Calu3 (cell line): Measurements from ENCODE around the gene MTA3. TPM values are rescaled to one million over a fixed set of nuclear protein-coding genes. Genes with fewer than 3 reads are reported as not detected.

Source experiments
- BruUV-seq: library from RNA; stranded (reverse); fragments of 400-500 nt; replicated peaks from 2 replicates; lab custom pipeline; 2021; lab: Mats Ljungman, UMichigan
- CTCF ChIA-PET: fragments of 300-600 bp; sonication (Branson Sonifier 250); formaldehyde crosslinking; loops from one replicate; lab custom pipeline; 2022; ENCODE audit warnings: antibody characterized with exemption; lab: Charles Lee
- DNase-seq: peaks from one replicate; pipeline ENCODE4 v3.0.0; 2022
- H3K27ac Mint-ChIP-seq: one replicate; pipeline ENCODE4 v1.8.0; 2022; ENCODE audit warnings: mixed read lengths; ENCODE audit not compliant: unreplicated experiment
- H3K27me3 Mint-ChIP-seq: one replicate; pipeline ENCODE4 v1.8.0; 2022; ENCODE audit warnings: mixed read lengths; ENCODE audit not compliant: unreplicated experiment
- H3K36me3 Mint-ChIP-seq: one replicate; pipeline ENCODE4 v1.8.0; 2022; ENCODE audit warnings: mild to moderate bottlenecking, moderate library complexity, mixed read lengths; ENCODE audit not compliant: insufficient read depth, unreplicated experiment
- H3K4me1 Mint-ChIP-seq: one replicate; pipeline ENCODE4 v1.8.0; 2022; ENCODE audit warnings: mild to moderate bottlenecking, low read depth, mixed read lengths; ENCODE audit not compliant: unreplicated experiment
- H3K4me3 Mint-ChIP-seq: one replicate; pipeline ENCODE4 v1.8.0; 2022; ENCODE audit warnings: mild to moderate bottlenecking, low read depth, moderate library complexity, mixed read lengths; ENCODE audit not compliant: unreplicated experiment
- H3K9me3 Mint-ChIP-seq: one replicate; pipeline ENCODE4 v1.8.0; 2022; ENCODE audit warnings: low read depth, mixed read lengths; ENCODE audit not compliant: unreplicated experiment
- CTCF ChIP-seq: fragments of 200-600 bp; IDR thresholded peaks from one replicate; pipeline ENCODE4 v1.8.0; 2022; ENCODE audit warnings: antibody characterized with exemption; ENCODE audit not compliant: unreplicated experiment
- intact Hi-C: fragments of 100-400 bp; cut with micrococcal nuclease; formaldehyde crosslinking; loops from one replicate; pipeline ENCODE4 v1.10.0; 2022; ENCODE audit not compliant: unreplicated experiment
- total RNA-seq: library from RNA; stranded (reverse); gene quantifications from 2 replicates; pipeline ENCODE4 v1.2.3, GENCODE V29; 2022

Gene MTA3
- total RNA-seq, 1 experiment from 2014 or later, result 46.5 TPM

GRCh38 chr2:42754776-42755140 is 186.3 kb downstream of the MTA3 start:
- CTCF ChIA-PET, result no interaction called here
- no TSS peak for BruUV-seq
- no peaks in the 10 kb centered on the region for H3K36me3 Mint-ChIP-seq
- no peak for DNase-seq
- intact Hi-C loops, result no loop called here
- TF ChIP-seq CTCF, result no peak
- H3K4me3 Mint-ChIP-seq, result no peak overlapping the region
- H3K4me1 Mint-ChIP-seq, result no peaks in the 10 kb centered on the region
- H3K27me3 Mint-ChIP-seq, result no peaks in the 10 kb centered on the region
- peaks cover 2% of the 10 kb centered on the region for H3K9me3 Mint-ChIP-seq
- no peak overlapping the region for H3K27ac Mint-ChIP-seq

GRCh38 chr2:42755191-42755880 is 186.9 kb downstream of the MTA3 start:
- Mint-ChIP-seq H3K4me1 (no peaks in the 10 kb centered on the region), H3K27me3 (no peaks in the 10 kb centered on the region), H3K27ac (no peak overlapping the region), H3K9me3 (no peaks in the 10 kb centered on the region), H3K4me3 (no peak overlapping the region), H3K36me3 (no peaks in the 10 kb centered on the region)
- no TSS peak for BruUV-seq
- CTCF ChIA-PET, result no interaction called here
- intact Hi-C loops, result no loop called here
- TF ChIP-seq CTCF, result no peak
- DNase-seq, result no peak

DNA sequence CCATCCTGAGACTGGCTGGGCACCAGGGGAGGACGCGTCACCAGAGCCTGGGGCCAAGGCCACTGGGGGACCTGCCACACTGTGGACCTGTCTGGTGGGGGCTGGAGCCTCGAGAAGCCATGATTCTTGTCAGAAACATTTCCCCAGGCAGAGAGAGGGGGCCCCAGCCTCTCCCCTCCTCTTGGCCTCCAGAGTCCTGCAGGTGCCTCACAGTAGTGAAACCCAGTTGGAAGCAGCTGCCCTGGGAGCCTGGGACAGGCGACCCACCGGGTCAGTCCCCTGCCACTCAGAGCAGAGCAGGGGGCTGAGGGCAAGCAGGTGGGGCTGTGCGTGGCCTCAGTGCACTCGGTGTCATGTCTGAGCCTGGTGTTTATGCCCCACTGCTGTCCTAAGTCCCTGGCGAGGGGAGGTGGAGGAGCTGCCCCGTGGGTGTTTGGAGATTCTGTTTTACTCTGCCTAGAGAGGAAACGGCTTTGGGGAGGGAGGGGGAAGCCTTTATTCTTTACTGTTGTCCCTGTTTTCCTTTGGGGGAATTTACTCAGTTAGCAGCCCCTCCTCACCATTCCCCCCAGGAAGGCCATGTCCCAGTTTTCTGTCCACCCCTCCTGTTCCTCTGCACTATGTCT is 187.8 kb downstream of the MTA3 start:
- no peak for TF ChIP-seq CTCF
- no TSS peak for BruUV-seq
- no peaks in the 10 kb centered on the region for H3K4me1 Mint-ChIP-seq
- no peak overlapping the region for H3K4me3 Mint-ChIP-seq
- H3K27me3 Mint-ChIP-seq, result no peaks in the 10 kb centered on the region
- H3K36me3 Mint-ChIP-seq, result no peaks in the 10 kb centered on the region
- intact Hi-C loops, result no loop called here
- H3K9me3 Mint-ChIP-seq, result no peaks in the 10 kb centered on the region
- no peak overlapping the region for H3K27ac Mint-ChIP-seq
- CTCF ChIA-PET, result no interaction called here
- DNase-seq, result no peak

GRCh38 chr2:42756966-42757513 is 188.6 kb downstream of the MTA3 start:
- no peak overlapping the region for H3K4me3 Mint-ChIP-seq
- no peaks in the 10 kb centered on the region for H3K4me1 Mint-ChIP-seq
- H3K9me3 Mint-ChIP-seq, result no peaks in the 10 kb centered on the region
- TF ChIP-seq CTCF, result no peak
- intact Hi-C loops, result no loop called here
- no peak for DNase-seq
- H3K36me3 Mint-ChIP-seq, result no peaks in the 10 kb centered on the region
- no peaks in the 10 kb centered on the region for H3K27me3 Mint-ChIP-seq
- H3K27ac Mint-ChIP-seq, result no peak overlapping the region
- BruUV-seq, result no TSS peak
- CTCF ChIA-PET, result no interaction called here
